H4 (cell line): ENCODE measurements around the gene FBXW4. TPM values are rescaled to one million over a fixed set of nuclear protein-coding genes. Genes with fewer than 3 reads are reported as not detected.

Source experiments
- DNase-seq: peaks from one replicate; pipeline ENCODE4 v3.0.0-alpha.2; 2015; ENCODE audit warnings: low spot score
- total RNA-seq: library from RNA; depleted of rRNA; stranded (reverse); fragments of >200 nt; shearing (Covaris generic); gene quantifications from 2 replicates; pipeline ENCODE4 v1.2.3, GENCODE V29; 2014; rRNA removed

The FBXW4 gene
- total RNA-seq, 1 experiment from 2014 or later: 7.7 TPM

DNA sequence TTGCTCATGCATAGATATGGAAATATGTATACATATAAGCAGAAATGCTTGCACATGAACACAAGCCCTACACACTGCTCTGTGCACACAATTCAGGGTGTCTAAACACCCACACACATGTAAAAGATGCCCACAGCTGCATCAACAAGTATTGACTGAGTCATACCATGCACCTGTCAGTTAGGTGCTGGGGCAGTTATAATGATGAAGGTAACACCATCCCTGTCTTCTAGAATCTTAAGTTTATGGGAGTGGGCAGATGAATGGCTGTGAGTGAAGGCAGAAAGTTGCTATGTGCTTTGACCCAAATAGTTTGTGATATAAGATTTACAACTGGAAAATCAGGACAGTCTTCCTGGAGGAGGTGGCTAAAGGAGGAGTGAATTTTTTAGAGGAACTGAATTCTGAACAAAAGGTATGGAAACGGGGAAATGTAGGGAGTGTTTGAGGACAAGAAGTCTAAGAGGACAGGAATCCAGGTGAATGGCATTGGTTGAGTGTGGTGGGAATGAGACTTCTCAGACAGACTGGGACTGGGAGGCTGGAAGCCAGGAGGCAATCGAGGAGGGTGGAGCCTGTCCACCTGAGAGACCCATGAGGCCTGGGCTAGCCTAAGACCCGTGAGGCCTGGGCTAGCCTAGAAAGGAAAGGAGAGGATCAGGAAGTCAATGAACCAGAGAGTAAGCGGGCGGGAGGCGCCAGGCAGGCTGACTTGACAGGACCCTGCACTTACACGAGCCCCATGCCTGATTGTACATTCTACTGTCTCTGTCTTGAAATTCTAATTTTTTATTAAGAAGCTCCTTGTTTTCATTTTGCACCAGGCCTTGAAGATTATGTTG lies 127.6 kb downstream of the FBXW4 start:
- DNase-seq: no peak

DNA sequence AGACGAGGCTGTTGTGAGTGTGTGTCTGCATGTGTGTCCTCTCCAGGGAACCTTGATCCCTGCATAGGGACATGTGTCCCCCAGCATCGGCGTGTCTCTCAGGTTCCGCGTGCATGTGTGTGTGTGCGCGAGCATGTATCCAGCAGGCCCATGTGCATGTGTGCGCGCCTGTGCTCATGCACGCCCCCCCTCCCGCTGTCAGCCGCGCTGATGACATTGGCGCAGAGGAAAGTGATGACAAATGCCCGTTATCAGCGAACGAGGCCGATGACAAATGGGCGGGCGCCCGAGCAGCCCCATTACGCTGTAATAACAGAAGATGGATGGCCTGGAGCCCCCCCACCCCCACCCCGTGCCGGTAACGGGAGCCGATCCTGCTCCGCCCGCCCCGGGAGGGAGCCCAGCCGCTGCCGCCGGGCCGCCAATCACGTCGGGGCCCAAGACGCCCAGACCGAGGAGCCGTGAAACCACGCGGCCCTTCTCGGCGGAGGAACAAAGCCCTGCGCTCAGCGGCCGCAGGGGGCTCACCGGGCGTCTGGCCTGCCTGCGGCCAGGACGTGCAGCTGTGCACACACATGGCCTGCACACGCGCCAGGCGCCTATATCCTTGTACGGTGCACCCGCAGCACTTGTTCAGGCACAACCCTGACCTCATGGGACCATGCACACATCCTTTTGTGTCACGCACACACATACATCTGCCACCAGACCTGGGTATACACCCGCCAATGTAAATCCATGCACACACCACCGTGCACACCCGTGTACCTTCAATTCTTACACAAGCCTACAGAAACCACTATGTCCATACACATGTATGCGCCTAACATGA lies 128.4 kb downstream of the FBXW4 start:
- DNase-seq: no peak

DNA sequence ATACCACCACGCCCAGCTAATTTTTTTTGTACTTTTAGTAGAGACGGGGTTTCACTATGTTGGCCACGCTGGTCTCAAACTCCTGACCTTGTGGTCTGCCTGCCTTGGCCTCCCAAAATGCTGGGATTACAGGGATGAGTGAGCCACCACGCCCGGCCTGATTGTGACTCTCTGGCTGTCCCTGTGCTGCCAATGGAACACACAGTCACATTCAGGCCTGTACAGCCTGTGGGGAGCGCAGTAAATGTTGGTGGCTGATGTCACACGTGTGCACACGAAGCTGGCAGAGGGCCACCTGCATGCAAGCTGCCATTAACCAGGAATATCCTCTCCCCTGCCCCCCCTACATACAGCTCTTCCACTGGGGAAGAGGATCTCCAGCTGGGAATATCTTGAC lies 129.0 kb downstream of the FBXW4 start:
- no peak for DNase-seq

DNA sequence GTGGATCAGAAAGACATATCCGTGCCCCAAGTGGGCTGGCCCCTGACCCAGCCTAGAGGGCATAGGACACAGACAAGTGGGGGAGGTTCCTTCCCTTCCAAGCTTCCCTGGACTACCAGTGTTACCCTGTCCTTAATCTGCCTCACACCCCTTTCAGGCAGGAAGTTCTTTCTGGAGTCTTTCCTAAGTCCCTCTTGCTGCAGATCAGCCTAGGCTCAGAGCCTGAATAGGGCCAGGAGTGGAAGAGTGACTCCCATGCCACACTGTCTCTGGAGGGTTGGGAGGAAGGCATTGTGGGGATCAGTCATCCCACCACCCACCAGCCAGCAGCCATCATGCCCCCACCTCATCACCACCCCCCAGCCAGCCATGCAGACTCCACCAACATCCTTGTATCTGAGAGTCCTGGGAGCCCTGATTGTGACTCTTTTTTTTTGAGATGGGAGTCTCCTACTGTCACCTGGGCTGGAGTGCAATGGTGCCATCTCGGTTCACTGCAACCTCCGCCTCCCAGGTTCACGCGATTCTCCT lies 129.5 kb downstream of the FBXW4 start:
- DNase-seq: no peak

DNA sequence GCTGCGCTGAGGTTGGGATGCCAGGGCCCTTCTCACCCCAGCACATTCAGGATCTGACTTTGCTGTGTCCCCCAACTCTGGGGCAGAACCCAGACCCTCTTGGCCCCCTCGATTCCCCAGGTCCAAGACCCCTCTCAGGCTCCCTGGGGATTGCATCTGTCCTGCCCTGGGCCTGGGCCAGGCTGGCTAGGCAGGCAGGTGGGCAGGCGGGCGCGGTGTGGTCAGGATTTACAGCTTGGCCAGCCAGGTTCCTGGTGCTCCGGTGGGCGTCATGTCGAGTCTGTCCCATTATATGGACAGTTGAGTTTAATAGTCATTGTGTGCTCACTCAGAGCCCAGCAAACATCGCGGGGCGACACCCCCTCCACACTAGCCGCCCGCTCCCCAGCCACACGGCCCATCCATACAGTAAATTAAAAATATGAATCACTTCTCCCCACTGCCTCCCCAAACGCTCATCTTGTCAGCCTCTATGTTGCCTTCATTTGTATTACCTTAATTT lies 130.4 kb downstream of the FBXW4 start:
- no peak for DNase-seq

DNA sequence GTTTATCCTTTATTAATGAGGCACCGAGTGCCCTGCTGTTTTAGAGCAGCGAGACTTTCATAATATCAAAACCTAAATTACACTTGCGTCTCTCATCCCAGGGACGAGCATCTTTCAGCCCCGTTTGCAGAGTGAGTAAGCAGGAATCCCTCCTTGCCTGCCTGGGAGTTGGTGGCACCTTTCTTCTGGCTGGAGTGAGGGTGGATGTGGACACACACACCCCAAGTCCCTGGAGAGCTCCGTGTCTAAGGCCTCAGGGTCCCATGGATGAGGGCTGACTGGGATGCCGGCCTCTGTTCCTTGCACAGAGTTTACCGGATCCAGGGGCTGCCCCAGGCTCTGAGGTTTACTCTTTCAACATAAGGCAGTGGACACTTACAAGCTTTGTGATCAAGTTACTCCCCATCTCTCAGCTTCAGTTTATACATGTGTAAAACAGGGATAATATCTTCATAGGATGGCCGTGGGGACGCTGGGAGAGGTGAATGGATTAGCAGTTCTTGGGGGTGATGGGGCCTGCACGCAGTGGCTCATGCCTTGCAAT lies 131.4 kb downstream of the FBXW4 start:
- no peak for DNase-seq

DNA sequence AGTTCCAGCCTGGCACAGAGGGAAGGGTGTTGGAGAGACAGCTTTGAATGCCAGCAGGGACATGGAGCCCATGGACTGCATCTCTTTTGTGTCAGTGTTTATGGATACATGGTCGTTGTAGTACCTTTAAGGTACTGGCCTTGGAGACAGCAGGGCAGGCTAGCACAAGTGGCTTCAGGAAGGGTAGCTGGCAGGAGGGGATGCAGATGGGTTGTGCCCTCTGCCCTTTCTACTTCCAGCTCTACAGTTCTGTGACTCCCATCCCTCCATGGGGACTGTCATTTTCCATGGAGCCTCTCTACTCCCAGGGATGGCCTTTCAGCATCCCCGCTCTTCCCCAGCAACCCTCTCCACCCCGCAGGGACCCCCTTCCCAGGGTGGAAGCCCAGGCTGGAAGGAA lies 132.0 kb downstream of the FBXW4 start:
- DNase-seq: no peak

DNA sequence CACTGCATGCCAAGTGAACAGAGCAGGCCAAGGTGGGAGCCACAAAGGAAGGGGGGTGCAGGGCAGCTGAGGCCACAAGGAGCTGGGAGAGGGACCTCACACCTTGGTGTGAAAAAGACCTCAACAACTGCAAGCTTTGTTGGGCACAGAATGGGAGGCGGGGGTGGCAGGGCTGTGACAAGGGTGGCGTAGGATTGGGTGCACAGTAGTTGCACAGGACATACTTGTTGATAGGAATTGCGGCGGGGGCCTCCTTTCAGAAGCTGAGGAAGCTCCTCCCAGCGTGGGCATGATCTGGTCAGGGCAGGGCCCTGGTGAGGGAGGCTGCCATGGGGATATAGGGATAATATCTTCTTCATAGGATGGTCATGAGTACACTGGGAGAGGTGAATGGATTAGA lies 132.7 kb downstream of the FBXW4 start:
- no peak for DNase-seq

DNA sequence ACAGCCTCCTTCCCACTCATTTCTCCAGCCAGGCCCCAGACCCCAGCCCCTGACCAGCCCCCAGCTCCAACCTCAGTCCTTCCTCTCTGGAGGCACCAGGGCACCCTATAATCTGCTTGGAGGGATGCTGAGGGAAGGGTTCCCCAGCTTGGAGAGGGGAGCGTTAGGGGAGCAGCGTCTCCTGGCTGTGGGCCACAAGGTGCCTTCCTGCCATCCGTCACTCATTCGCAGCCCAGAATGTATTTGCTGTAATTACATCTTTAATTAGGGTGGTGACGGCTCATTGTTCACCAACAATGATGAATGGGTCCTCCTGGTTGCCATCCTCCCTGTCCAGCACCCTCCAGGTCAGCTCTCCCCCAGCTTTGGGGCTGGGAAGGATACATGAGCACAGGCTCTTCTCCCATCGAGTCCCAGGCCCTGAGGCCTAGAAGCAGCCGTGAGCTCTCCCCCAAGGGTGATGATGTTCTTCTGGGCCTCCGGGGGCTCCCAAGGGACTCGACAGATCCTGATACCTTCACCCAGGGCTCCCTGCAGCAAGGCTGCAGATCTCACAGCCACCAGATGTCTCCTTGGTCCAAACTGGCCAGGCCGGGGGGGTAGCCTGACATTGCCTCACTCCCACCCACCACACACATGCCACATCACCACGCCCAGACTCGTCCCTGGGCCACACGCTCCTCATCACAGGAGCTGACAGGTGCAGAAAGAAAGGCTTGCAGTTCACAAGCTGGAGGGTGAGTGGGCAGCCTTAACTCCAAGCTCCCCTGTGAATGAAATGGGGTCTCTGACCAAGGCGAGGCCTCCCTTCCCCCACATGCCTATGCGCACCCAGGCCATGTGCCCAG lies 133.7 kb downstream of the FBXW4 start:
- no peak for DNase-seq

Other genes starting within 250 kb of the FBXW4 start
- 2.7 and 5.8 TPM in 2 replicates for gene POLL, start 106.9 kb downstream of the FBXW4 start, total RNA-seq
- gene DPCD, start 106.8 kb downstream of the FBXW4 start, total RNA-seq: 35.6 and 62.3 TPM in 2 replicates
- gene FGF8, start 80.9 kb upstream of the FBXW4 start, total RNA-seq: not detected in 2 replicates
- 98.0 and 99.4 TPM in 2 replicates for gene NPM3, start 88.3 kb upstream of the FBXW4 start, total RNA-seq
- 42.8 and 45.3 TPM in 2 replicates for gene OGA, start 123.3 kb upstream of the FBXW4 start, total RNA-seq
- not detected in 2 replicates for gene KCNIP2, start 148.6 kb upstream of the FBXW4 start, total RNA-seq